Muscle layer of colon (tissue), 2 donors: ENCODE data around the gene PCDHB12.
"Not testable (repeated sequence)": the region's sequence is repeated elsewhere in the genome, so short reads cannot be mapped to it uniquely, and the experiment has no call there.

Experiments used
- H3K27ac ChIP-seq: one replicate; pipeline ENCODE4 v1.7.0; 2013; ENCODE audit warnings: low read depth, mild to moderate bottlenecking, low read length, moderate library complexity
- H3K27me3 ChIP-seq, 2 donors: one replicate each; pipeline ENCODE4 v1.7.0; 2013; ENCODE audit warnings: low read length in 2 of 2, mild to moderate bottlenecking in 2 of 2; ENCODE audit not compliant: insufficient read depth in 2 of 2, control insufficient read depth in 1 of 2
- H3K36me3 ChIP-seq: one replicate; pipeline ENCODE4 v1.7.0; 2013; ENCODE audit warnings: mild to moderate bottlenecking, low read length; ENCODE audit not compliant: insufficient read depth
- H3K4me1 ChIP-seq: one replicate; pipeline ENCODE4 v1.7.0; 2013; ENCODE audit warnings: mild to moderate bottlenecking, low read length; ENCODE audit not compliant: insufficient read depth
- H3K4me3 ChIP-seq, 2 donors: one replicate each; pipeline ENCODE4 v1.7.0; 2013; ENCODE audit warnings: low read length in 2 of 2, low read depth in 1 of 2, mild to moderate bottlenecking in 1 of 2, moderate library complexity in 1 of 2
- H3K9ac ChIP-seq: one replicate; pipeline ENCODE4 v1.7.0; 2013; ENCODE audit warnings: low read length
- H3K9me3 ChIP-seq: one replicate; pipeline ENCODE4 v1.7.0; 2013; ENCODE audit warnings: mild to moderate bottlenecking, low read length
- donor health status: abdominal sarcoma.
- donor health status: Adenocarcinoma of cecum.

The PCDHB12 gene

DNA sequence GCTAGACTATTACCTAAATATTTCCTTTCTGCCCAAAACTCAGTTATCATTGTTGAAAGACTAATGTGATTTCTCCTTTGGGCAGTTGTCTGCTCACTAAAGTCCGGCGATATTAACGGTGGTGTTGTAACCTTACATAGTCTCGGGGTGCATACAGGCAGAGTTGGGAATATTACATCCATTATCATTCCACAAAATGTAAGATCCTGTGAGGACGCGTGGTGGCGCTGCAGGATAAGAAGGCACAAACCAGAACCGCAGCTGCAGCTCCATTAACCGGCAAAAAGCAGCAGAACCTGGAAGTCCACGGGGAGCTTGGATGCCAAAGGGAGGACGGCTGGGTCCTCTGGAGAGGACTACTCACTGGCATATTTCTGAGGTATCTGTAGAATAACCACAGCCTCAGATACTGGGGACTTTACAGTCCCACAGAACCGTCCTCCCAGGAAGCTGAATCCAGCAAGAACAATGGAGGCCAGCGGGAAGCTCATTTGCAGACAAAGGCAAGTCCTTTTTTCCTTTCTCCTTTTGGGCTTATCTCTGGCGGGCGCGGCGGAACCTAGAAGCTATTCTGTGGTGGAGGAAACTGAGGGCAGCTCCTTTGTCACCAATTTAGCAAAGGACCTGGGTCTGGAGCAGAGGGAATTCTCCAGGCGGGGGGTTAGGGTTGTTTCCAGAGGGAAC is 5.3 kb downstream of the PCDHB12 start, which contains the start of gene PCDHB13:
PCDHB13 (plus strand) TSS at position 264 of the 684 bp plus-strand sequence; CDS start at position 469, 205 bp downstream.
- H3K4me3 ChIP-seq, H3K27ac ChIP-seq, H3K9ac ChIP-seq, H3K27me3 ChIP-seq, H3K36me3 ChIP-seq, H3K4me1 ChIP-seq: not testable (repeated sequence)
- H3K9me3 ChIP-seq, result peaks cover 37% of the 10 kb centered on the region

DNA sequence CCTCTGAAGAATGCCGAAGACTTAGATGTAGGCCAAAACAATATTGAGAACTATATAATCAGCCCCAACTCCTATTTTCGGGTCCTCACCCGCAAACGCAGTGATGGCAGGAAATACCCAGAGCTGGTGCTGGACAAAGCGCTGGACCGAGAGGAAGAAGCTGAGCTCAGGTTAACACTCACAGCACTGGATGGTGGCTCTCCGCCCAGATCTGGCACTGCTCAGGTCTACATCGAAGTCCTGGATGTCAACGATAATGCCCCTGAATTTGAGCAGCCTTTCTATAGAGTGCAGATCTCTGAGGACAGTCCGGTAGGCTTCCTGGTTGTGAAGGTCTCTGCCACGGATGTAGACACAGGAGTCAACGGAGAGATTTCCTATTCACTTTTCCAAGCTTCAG is 6.1 kb downstream of the PCDHB12 start:
- not testable (repeated sequence) for H3K27me3 ChIP-seq, H3K9ac ChIP-seq, H3K36me3 ChIP-seq, H3K27ac ChIP-seq, H3K4me1 ChIP-seq
- peak overlapping the region in 1 of 2 donors; percentile 27 for H3K4me3 ChIP-seq
- peaks cover 35% of the 10 kb centered on the region for H3K9me3 ChIP-seq

DNA sequence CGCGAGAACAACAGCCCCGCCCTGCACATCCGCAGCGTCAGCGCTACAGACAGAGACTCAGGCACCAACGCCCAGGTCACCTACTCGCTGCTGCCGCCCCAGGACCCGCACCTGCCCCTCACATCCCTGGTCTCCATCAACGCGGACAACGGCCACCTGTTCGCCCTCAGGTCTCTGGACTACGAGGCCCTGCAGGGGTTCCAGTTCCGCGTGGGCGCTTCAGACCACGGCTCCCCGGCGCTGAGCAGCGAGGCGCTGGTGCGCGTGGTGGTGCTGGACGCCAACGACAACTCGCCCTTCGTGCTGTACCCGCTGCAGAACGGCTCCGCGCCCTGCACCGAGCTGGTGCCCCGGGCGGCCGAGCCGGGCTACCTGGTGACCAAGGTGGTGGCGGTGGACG is 7.0 kb downstream of the PCDHB12 start:
- peak overlapping the region in 1 of 2 donors; percentile 27 for H3K4me3 ChIP-seq
- H3K27me3 ChIP-seq, H3K27ac ChIP-seq, H3K9ac ChIP-seq, H3K36me3 ChIP-seq, H3K4me1 ChIP-seq: not testable (repeated sequence)
- H3K9me3 ChIP-seq, result peaks cover 36% of the 10 kb centered on the region

DNA sequence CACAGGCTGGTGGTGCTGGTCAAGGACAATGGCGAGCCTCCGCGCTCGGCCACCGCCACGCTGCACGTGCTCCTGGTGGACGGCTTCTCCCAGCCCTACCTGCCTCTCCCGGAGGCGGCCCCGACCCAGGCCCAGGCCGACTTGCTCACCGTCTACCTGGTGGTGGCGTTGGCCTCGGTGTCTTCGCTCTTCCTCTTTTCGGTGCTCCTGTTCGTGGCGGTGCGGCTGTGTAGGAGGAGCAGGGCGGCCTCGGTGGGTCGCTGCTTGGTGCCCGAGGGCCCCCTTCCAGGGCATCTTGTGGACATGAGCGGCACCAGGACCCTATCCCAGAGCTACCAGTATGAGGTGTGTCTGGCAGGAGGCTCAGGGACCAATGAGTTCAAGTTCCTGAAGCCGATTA is 7.5 kb downstream of the PCDHB12 start:
- H3K9me3 ChIP-seq, result peaks cover 41% of the 10 kb centered on the region
- H3K36me3 ChIP-seq, H3K27ac ChIP-seq, H3K27me3 ChIP-seq, H3K4me1 ChIP-seq, H3K4me3 ChIP-seq, H3K9ac ChIP-seq: not testable (repeated sequence)

DNA sequence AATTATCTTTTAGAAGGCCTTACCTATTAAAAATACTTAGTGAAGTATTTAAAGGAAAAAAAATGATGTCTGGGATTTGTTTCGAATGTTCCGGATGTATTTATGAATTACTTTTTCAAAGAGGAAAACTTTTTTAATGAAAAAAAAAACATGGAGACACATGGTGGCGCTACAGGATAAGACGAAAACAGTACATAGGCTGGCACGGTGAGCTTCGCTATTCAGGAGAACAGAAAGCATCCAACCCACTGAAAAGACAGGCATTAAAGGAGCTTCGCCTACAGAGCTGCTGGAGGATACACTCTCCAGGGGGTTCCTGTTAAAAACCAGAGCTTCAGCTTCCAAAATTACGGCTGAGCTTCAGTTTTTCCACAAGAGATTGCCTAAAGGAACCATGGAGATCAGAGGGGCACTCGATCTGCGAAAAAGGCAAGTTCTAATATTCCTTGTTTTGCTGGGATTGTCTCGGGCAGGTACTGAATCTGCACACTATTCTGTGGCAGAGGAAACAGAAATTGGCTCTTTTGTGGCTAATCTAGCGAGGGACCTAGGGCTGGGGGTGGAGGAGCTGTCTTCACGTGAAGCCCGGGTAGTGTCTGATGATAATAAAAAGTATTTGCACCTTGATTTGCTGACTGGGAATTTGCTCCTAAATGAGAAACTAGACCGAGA is 14.7 kb downstream of the PCDHB12 start, which contains the start of gene PCDHB14:
PCDHB14 (plus strand) TSS at position 232 of the 672 bp plus-strand sequence; CDS start at position 395, 163 bp downstream.
- peaks cover 53% of the 10 kb centered on the region for H3K9me3 ChIP-seq

DNA sequence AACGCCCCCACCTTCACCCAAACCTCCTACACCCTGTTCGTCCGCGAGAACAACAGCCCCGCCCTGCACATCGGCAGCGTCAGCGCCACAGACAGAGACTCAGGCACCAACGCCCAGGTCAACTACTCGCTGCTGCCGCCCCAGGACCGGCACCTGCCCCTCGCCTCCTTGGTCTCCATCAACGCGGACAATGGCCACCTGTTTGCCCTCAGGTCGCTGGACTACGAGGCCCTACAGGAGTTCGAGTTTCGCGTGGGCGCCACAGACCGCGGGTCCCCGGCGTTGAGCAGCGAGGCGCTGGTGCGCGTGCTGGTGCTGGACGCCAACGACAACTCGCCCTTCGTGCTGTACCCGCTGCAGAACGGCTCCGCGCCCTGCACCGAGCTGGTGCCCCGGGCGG is 16.3 kb downstream of the PCDHB12 start:
- H3K9me3 ChIP-seq, result peaks cover 43% of the 10 kb centered on the region
- not testable (repeated sequence) for H3K27me3 ChIP-seq

More for the DNA sequence above, 14.7 kb downstream of the PCDHB12 start, which contains the start of gene PCDHB14:
- H3K4me1 ChIP-seq, result no peaks in the 10 kb centered on the region
- no peaks in the 10 kb centered on the region for H3K27me3 ChIP-seq
- no peak within 1 kb of the TSS for H3K27ac ChIP-seq
- peak within 1 kb of the TSS; percentile 8 to 55 for H3K4me3 ChIP-seq
- H3K36me3 ChIP-seq, result no peaks in the 10 kb centered on the region
- H3K9ac ChIP-seq, result no peak within 1 kb of the TSS

DNA sequence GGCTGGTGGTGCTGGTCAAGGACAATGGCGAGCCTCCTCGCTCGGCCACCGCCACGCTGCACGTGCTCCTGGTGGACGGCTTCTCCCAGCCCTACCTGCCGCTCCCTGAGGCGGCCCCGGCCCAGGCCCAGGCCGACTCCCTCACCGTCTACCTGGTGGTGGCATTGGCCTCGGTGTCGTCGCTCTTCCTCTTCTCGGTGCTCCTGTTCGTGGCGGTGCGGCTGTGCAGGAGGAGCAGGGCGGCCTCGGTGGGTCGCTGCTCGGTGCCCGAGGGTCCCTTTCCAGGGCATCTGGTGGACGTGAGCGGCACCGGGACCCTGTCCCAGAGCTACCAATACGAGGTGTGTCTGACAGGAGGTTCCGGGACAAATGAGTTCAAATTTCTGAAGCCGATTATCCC is 16.9 kb downstream of the PCDHB12 start:
- H3K9ac ChIP-seq, H3K4me3 ChIP-seq, H3K27me3 ChIP-seq, H3K4me1 ChIP-seq, H3K36me3 ChIP-seq, H3K27ac ChIP-seq: not testable (repeated sequence)
- H3K9me3 ChIP-seq, result peaks cover 41% of the 10 kb centered on the region

More for the DNA sequence above, 16.3 kb downstream of the PCDHB12 start:
- H3K4me3 ChIP-seq, result peak overlapping the region in 1 of 2 donors; percentile 55
- not testable (repeated sequence) for H3K27ac ChIP-seq, H3K36me3 ChIP-seq, H3K4me1 ChIP-seq, H3K9ac ChIP-seq

DNA sequence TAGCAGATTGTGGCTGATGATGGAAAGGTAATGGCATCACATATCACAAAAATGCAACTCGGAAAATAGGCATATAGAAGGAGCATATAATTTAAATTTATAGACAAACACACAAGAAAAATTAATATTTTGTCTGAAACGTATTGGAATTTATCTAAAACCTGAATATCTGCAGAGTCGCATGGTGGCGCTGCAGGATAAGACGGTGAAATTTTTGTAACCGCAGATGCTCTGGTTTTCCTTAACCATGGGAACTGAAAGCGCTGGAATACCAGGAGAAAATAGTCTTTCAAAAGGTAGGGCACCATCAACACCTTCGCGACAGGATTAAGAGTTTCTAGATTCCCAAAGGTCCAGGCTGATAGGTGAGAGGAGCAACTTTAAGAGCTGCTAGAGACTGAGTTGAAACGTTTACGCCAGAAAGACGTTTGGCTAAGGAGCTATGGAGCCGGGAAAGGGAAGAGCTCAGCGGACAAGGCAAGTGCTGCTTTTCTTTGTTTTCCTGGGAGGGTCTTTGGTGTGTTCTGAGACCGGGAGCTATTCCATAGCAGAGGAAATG is 25.7 kb downstream of the PCDHB12 start:
- Histone ChIP-seq H3K9ac (no peak overlapping the region), H3K9me3 (peaks cover 46% of the 10 kb centered on the region), H3K4me1 (no peaks in the 10 kb centered on the region), H3K36me3 (no peaks in the 10 kb centered on the region), H3K4me3 (peak overlapping the region in 1 of 2 donors; percentile 50), H3K27ac (no peak overlapping the region), H3K27me3 (no peaks in the 10 kb centered on the region)

DNA sequence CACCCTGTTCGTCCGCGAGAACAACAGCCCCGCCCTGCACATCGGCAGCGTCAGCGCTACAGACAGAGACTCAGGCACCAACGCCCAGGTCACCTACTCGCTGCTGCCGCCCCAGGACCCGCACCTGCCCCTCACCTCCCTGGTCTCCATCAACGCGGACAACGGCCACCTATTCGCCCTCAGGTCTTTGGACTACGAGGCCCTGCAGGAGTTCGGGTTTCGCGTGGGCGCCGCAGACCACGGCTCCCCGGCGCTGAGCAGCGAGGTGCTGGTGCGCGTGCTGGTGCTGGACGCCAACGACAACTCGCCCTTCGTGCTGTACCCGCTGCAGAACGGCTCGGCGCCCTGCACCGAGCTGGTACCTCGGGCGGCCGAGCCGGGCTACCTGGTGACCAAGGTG is 27.4 kb downstream of the PCDHB12 start:
- not testable (repeated sequence) for H3K4me1 ChIP-seq, H3K36me3 ChIP-seq, H3K9ac ChIP-seq, H3K27me3 ChIP-seq, H3K27ac ChIP-seq
- Histone ChIP-seq H3K9me3 (peaks cover 59% of the 10 kb centered on the region), H3K4me3 (peak overlapping the region in 1 of 2 donors; percentile 50)

DNA sequence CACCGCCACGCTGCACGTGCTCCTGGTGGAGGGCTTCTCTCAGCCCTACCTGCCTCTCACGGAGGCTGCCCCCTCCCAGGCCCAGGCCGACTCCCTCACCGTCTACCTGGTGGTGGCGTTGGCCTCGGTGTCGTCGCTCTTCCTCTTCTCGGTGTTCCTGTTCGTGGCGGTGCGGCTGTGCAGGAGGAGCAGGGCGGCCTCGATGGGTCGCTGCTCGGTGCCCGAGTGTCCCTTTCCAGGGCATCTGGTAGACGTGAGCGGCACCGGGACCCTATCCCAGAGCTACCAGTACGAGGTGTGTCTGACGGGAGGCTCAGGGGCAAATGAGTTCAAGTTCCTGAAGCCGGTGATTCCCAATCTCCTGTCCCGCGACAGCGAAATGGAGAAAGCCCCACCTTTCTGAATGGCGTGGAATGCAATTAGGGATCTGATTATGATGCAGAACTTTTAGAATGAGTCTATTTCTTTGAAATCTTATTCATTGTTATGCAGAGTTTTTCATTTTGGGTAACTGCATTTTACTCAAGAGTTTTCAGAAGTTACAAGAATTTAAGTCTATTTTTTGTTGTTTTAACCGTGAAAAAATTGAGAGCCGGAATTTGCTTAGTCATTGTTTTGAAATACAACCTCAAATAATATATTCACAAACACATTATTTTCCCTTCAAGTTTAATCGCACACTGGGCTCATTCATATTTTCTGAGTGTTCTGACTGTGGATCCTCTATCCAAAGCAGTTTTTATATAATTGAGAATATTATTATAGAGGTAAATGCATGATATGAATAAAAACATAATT is 28.2 kb downstream of the PCDHB12 start:
- Histone ChIP-seq H3K4me1 (no peaks in the 10 kb centered on the region), H3K4me3 (no peak overlapping the region), H3K9ac (no peak overlapping the region), H3K27ac (no peak overlapping the region), H3K27me3 (no peaks in the 10 kb centered on the region), H3K36me3 (no peaks in the 10 kb centered on the region), H3K9me3 (peaks cover 62% of the 10 kb centered on the region)

DNA sequence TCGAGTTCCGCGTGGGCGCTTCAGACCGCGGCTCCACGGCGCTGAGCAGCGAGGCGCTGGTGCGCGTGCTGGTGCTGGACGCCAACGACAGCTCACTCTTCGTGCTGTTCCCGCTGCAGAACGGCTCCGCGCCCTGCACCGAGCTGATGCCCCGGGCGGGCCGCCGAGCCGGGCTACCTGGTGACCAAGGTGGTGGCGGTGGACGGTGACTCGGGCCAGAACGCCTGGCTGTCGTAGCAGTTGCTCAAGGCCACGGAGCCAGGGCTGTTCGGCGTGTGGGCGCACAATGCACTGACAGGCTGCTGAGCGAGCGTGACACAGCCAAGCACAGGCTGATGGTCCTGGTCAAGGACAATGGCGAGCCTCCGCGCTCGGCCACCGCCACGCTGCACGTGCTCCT is 33.0 kb downstream of the PCDHB12 start:
- no peaks in the 10 kb centered on the region for H3K27me3 ChIP-seq
- no peaks in the 10 kb centered on the region for H3K36me3 ChIP-seq

More for the DNA sequence above, 33.0 kb downstream of the PCDHB12 start:
- Histone ChIP-seq H3K4me1 (no peaks in the 10 kb centered on the region), H3K9ac (no peak overlapping the region), H3K9me3 (peaks cover 78% of the 10 kb centered on the region), H3K27ac (no peak overlapping the region), H3K4me3 (no peak overlapping the region)
